ENCODE data around the gene DNASE1L3. TPM values are rescaled to one million over a fixed set of nuclear protein-coding genes. Genes with fewer than 3 reads are reported as not detected.
A peak's percentile ranks its signal among the peaks of the same experiment; 100 is the strongest.

Gene DNASE1L3
- total and polyA plus RNA-seq, 2 of the 4 experiments (the other 2 are of a cell fraction) = not detected

GRCh38 chr3:58206406-58207011 is 4.3 kb downstream of the DNASE1L3 start:
- no peak overlapping the region for H3K9ac ChIP-seq (ENCODE audit: low read depth, low read length)
- H4K91ac ChIP-seq (ENCODE audit: insufficient read depth, low read depth, low read length) = no peak overlapping the region
- in situ Hi-C loops (cut with MboI; ENCODE audit: low sequenced_read_pairs) (no loop called here), intact Hi-C loops (cut with micrococcal nuclease) (no loop called here), dilution Hi-C loops (cut with HindIII; ENCODE audit: low sequenced_read_pairs, unreplicated experiment) (no loop called here)
- H3K14ac ChIP-seq (replicated peaks; ENCODE audit: low read depth, low read length) = no peak overlapping the region
- no peak overlapping the region for H3K4ac ChIP-seq (ENCODE audit: low read depth, low read length)
- no peaks in the 10 kb centered on the region for H3K79me1 ChIP-seq (ENCODE audit: low read depth in 1 of 2, low read length in 2 of 2)
- no peak overlapping the region for H3K4me3 ChIP-seq (ENCODE audit: insufficient read depth, low read depth, low read length)
- TF ChIP-seq RAD21 (IDR thresholded peaks at IDR 0.05; ENCODE audit: low read length) (no peak), RFX5 (IDR thresholded peaks at IDR 0.05; ENCODE audit: low read depth, low read length) (no peak), BHLHE40 (IDR thresholded peaks at IDR 0.05; ENCODE audit: low read depth, low read length) (no peak), CEBPB (IDR thresholded peaks at IDR 0.05; ENCODE audit: low read depth, low read length) (0 out of 2 replicates have a peak, but pooled peaks have one; percentile 18), SMC3 (IDR thresholded peaks at IDR 0.05; ENCODE audit: low read depth, low read length) (no peak), USF2 (IDR thresholded peaks at IDR 0.05; ENCODE audit: low read depth, low read length) (no peak), CHD1 (IDR thresholded peaks at IDR 0.05; ENCODE audit: low read depth, low read length) (no peak), MAFK (IDR thresholded peaks at IDR 0.05; ENCODE audit: low read depth, low read length) (peak; percentile 44; the same call in 1 of the 2 replicates), POLR2A (IDR thresholded peaks at IDR 0.05; ENCODE audit: low read depth, low read length) (no peak), MXI1 (IDR thresholded peaks at IDR 0.05; ENCODE audit: borderline replicate concordance, low read depth, low read length) (no peak), ELK1 (IDR thresholded peaks at IDR 0.05; ENCODE audit: borderline replicate concordance, low read depth, low read length) (no peak), FOS (IDR thresholded peaks at IDR 0.05; ENCODE audit: low read depth, low read length) (no peak)
- peaks cover 33% of the 10 kb centered on the region for H3K27me3 ChIP-seq (ENCODE audit: control insufficient read depth, insufficient read depth, low read length)
- no peak overlapping the region for H2BK20ac ChIP-seq (ENCODE audit: low read depth, low read length)
- H4K20me1 ChIP-seq (ENCODE audit: insufficient read depth, low read length) = no peaks in the 10 kb centered on the region
- no TSS peak for BruUV-seq (replicated peaks)
- 14% methylated on average over 1 of the region's 5 CpGs; no CpG with 5 or more reads in 1 of the 2 experiments for WGBS, 2 experiments (ENCODE audit: extremely low coverage in 2 of 2, insufficient read length in 1 of 2)
- no peak overlapping the region for H4K8ac ChIP-seq (ENCODE audit: low read depth in 2 of 2, low read length in 2 of 2)
- no peaks in the 10 kb centered on the region for H3K9me1 ChIP-seq (ENCODE audit: insufficient read depth, low read length)
- no peak overlapping the region for H2BK120ac ChIP-seq (ENCODE audit: low read depth, low read length)
- H3K18ac ChIP-seq (ENCODE audit: low read depth, low read length) = no peak overlapping the region
- H2BK5ac ChIP-seq (ENCODE audit: low read depth, low read length, poor library complexity, severe bottlenecking) = no peak overlapping the region
- no peak overlapping the region for H4K5ac ChIP-seq (ENCODE audit: low read depth, low read length)
- H2AK5ac ChIP-seq (ENCODE audit: low read depth, low read length) = no peak overlapping the region
- H2AK9ac ChIP-seq (replicated peaks; ENCODE audit: low read depth, low read length, poor library complexity) = no peak overlapping the region
- ChIA-PET POLR2A (ENCODE audit: unreplicated experiment) (no interaction called here), CTCF (no interaction called here)
- H2AFZ ChIP-seq (replicated peaks; ENCODE audit: low read length, poor library complexity) = peak overlapping the region; percentile 5
- peaks cover 2% of the 10 kb centered on the region; the same call in 1 of the 2 replicates for H3K9me3 ChIP-seq (ENCODE audit: control insufficient read depth, insufficient read depth, low read length)
- H3K4me2 ChIP-seq (ENCODE audit: low read depth, low read length) = no peak overlapping the region
- H3K56ac ChIP-seq (ENCODE audit: extremely low read depth, insufficient read depth, low read length) = no peak overlapping the region
- no peak overlapping the region for H2BK15ac ChIP-seq (ENCODE audit: low read depth, low read length)
- ATAC-seq (ENCODE audit: low read depth) (peak; percentile 72), DNase-seq (peak; percentile 56)
- H3K36me3 ChIP-seq (ENCODE audit: control insufficient read depth, insufficient read depth, low read length) = no peaks in the 10 kb centered on the region
- H3K4me1 ChIP-seq (ENCODE audit: control insufficient read depth, insufficient read depth, low read length) = no peaks in the 10 kb centered on the region; the same call in 1 of the 2 replicates
- H3K27ac ChIP-seq (ENCODE audit: insufficient read depth, low read length) = no peak overlapping the region
- H3K23ac ChIP-seq (ENCODE audit: low read depth, low read length) = no peak overlapping the region

All from IMR-90 (cell line).